Nephron progenitor cell (in vitro differentiated cells): ENCODE measurements around the gene MIOS.

Experiments used
- DNase-seq: peaks from one replicate; pipeline ENCODE4 v3.0.0; 2021
- H3K27ac Mint-ChIP-seq: 2 replicates; pipeline ENCODE4 v1.8.0; 2021; ENCODE audit warnings: mild to moderate bottlenecking, moderate library complexity, mixed read lengths
- H3K27me3 Mint-ChIP-seq: 2 replicates; pipeline ENCODE4 v1.8.0; 2021; ENCODE audit warnings: mild to moderate bottlenecking, low read depth, mixed read lengths; ENCODE audit not compliant: poor library complexity
- H3K36me3 Mint-ChIP-seq: 2 replicates; pipeline ENCODE4 v1.8.0; 2021; ENCODE audit warnings: low read depth, mixed read lengths
- H3K4me1 Mint-ChIP-seq: 2 replicates; pipeline ENCODE4 v1.8.0; 2021; ENCODE audit warnings: mixed read lengths
- H3K4me3 Mint-ChIP-seq: 2 replicates; pipeline ENCODE4 v1.8.0; 2021; ENCODE audit warnings: mild to moderate bottlenecking, moderate library complexity, mixed read lengths
- H3K9me3 Mint-ChIP-seq: 2 replicates; pipeline ENCODE4 v1.8.0; 2021; ENCODE audit warnings: mild to moderate bottlenecking, moderate library complexity, mixed read lengths
- CTCF ChIP-seq: fragments of 200-600 bp; sonication (generic); IDR thresholded peaks from 2 replicates; pipeline ENCODE4 v1.5.0; 2021; ENCODE audit warnings: antibody characterized with exemption

The MIOS gene

GRCh38 chr7:7563813-7564212 lies 2.9 kb upstream of the MIOS start:
- Mint-ChIP-seq H3K9me3 (peaks cover 31% of the 10 kb centered on the region), H3K4me1 (peaks cover 15% of the 10 kb centered on the region), H3K4me3 (no peak overlapping the region), H3K27me3 (no peaks in the 10 kb centered on the region), H3K36me3 (peaks cover 26% of the 10 kb centered on the region), H3K27ac (no peak overlapping the region)
- DNase-seq = no peak
- TF ChIP-seq CTCF = no peak

- H3K27me3 Mint-ChIP-seq = no peaks in the 10 kb centered on the region
- H3K4me1 Mint-ChIP-seq = peaks cover 20% of the 10 kb centered on the region
- no peak for DNase-seq
- H3K9me3 Mint-ChIP-seq = peaks cover 31% of the 10 kb centered on the region
- no peak for TF ChIP-seq CTCF
- H3K27ac Mint-ChIP-seq = no peak overlapping the region
- H3K4me3 Mint-ChIP-seq = no peak overlapping the region
- peaks cover 26% of the 10 kb centered on the region for H3K36me3 Mint-ChIP-seq
Observed at GRCh38 chr7:7564323-7564780, 2.3 kb upstream of the MIOS start.

GRCh38 chr7:7565018-7565680 lies 1.5 kb upstream of the MIOS start:
- Mint-ChIP-seq H3K4me1 (peaks cover 25% of the 10 kb centered on the region), H3K27ac (no peak overlapping the region), H3K27me3 (peaks cover 7% of the 10 kb centered on the region), H3K4me3 (no peak overlapping the region), H3K36me3 (peaks cover 28% of the 10 kb centered on the region), H3K9me3 (peaks cover 31% of the 10 kb centered on the region)
- no peak for TF ChIP-seq CTCF
- no peak for DNase-seq

GRCh38 chr7:7565746-7566650 lies 686 bp upstream of the MIOS start:
- no peak overlapping the region for H3K27ac Mint-ChIP-seq
- peaks cover 9% of the 10 kb centered on the region for H3K27me3 Mint-ChIP-seq
- H3K9me3 Mint-ChIP-seq = peaks cover 31% of the 10 kb centered on the region
- peaks cover 25% of the 10 kb centered on the region for H3K4me1 Mint-ChIP-seq
- DNase-seq = peak; percentile 14
- TF ChIP-seq CTCF = no peak
- no peak overlapping the region for H3K4me3 Mint-ChIP-seq
- H3K36me3 Mint-ChIP-seq = peaks cover 30% of the 10 kb centered on the region

GRCh38 chr7:7567898-7568531 lies 1.3 kb downstream of the MIOS start:
- Mint-ChIP-seq H3K4me3 (peak overlapping the region; percentile 90), H3K9me3 (peaks cover 29% of the 10 kb centered on the region), H3K36me3 (peaks cover 44% of the 10 kb centered on the region), H3K27me3 (peaks cover 9% of the 10 kb centered on the region), H3K27ac (no peak overlapping the region), H3K4me1 (peaks cover 25% of the 10 kb centered on the region)
- no peak for DNase-seq
- no peak for TF ChIP-seq CTCF
